GM21723 (cell line): ENCODE data around the gene RNASEL.
"Not testable (repeated sequence)": the region's sequence is repeated elsewhere in the genome, so short reads cannot be mapped to it uniquely, and the experiment has no call there.

Experiments used
- ATAC-seq: cut with Tn5 transposase; IDR thresholded peaks from one replicate; pipeline ENCODE4 v1.9.1; 2021; ENCODE audit warnings: mild to moderate bottlenecking, moderate library complexity; ENCODE audit not compliant: unreplicated experiment

RNASEL gene

GRCh38 chr1:182588500-182589396, at the start of gene RNASEL:
Gene RNASEL (minus strand): TSS chr1:182589256. CDS start chr1:182586806, 2,450 bp downstream.
- ATAC-seq: peak; percentile 93

- no peak for ATAC-seq
These were observed 48.7 kb upstream of the RNASEL start for GRCh38 chr1:182637769-182638168.

GRCh38 chr1:182635871-182636270, 46.8 kb upstream of the RNASEL start:
- ATAC-seq: no peak

- no peak for ATAC-seq
These were observed 45.4 kb upstream of the RNASEL start for GRCh38 chr1:182634306-182635072.

- ATAC-seq: no peak
These were observed 44.7 kb upstream of the RNASEL start for GRCh38 chr1:182633657-182634281.

- no peak for ATAC-seq
These were observed 44.0 kb upstream of the RNASEL start for GRCh38 chr1:182633031-182633430.

- not testable (repeated sequence) for ATAC-seq
These were observed 43.4 kb upstream of the RNASEL start for GRCh38 chr1:182632441-182632857.

- no peak for ATAC-seq
These were observed 42.9 kb upstream of the RNASEL start for GRCh38 chr1:182631954-182632353.

- ATAC-seq: no peak
These were observed 42.1 kb upstream of the RNASEL start for GRCh38 chr1:182631053-182631677.

GRCh38 chr1:182630586-182630985, 41.5 kb upstream of the RNASEL start:
- no peak for ATAC-seq

- ATAC-seq: peak; percentile 51
These were observed 40.5 kb upstream of the RNASEL start for GRCh38 chr1:182629499-182630096.

GRCh38 chr1:182629080-182629479, 40.0 kb upstream of the RNASEL start:
- no peak for ATAC-seq

GRCh38 chr1:182628657-182629056, 39.6 kb upstream of the RNASEL start:
- no peak for ATAC-seq

GRCh38 chr1:182627622-182628021, 38.6 kb upstream of the RNASEL start:
- no peak for ATAC-seq

GRCh38 chr1:182626527-182626926, 37.5 kb upstream of the RNASEL start:
- ATAC-seq: no peak

GRCh38 chr1:182625719-182626504, 36.9 kb upstream of the RNASEL start:
- no peak for ATAC-seq

GRCh38 chr1:182625024-182625423, 36.0 kb upstream of the RNASEL start:
- ATAC-seq: no peak

GRCh38 chr1:182624577-182624976, 35.5 kb upstream of the RNASEL start:
- no peak for ATAC-seq

- ATAC-seq: no peak
These were observed 34.0 kb upstream of the RNASEL start for GRCh38 chr1:182622901-182623528.
